Measurements from ENCODE around the gene CPO.

The CPO gene

GRCh38 chr2:206920951-206921350 is 18.4 kb upstream of the CPO start:
- TF ChIP-seq, protein P1, sequence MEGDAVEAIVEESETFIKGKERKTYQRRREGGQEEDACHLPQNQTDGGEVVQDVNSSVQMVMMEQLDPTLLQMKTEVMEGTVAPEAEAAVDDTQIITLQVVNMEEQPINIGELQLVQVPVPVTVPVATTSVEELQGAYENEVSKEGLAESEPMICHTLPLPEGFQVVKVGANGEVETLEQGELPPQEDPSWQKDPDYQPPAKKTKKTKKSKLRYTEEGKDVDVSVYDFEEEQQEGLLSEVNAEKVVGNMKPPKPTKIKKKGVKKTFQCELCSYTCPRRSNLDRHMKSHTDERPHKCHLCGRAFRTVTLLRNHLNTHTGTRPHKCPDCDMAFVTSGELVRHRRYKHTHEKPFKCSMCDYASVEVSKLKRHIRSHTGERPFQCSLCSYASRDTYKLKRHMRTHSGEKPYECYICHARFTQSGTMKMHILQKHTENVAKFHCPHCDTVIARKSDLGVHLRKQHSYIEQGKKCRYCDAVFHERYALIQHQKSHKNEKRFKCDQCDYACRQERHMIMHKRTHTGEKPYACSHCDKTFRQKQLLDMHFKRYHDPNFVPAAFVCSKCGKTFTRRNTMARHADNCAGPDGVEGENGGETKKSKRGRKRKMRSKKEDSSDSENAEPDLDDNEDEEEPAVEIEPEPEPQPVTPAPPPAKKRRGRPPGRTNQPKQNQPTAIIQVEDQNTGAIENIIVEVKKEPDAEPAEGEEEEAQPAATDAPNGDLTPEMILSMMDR (conservative IDR thresholded peaks at IDR 0.05; ENCODE audit: control insufficient read depth, insufficient read depth, low read depth, low read length), result no peak
- no peak overlapping the region for H3K4me3 ChIP-seq (ENCODE audit: control insufficient read depth, low read depth, low read length)
- peak; percentile 31 for DNase-seq (ENCODE audit: low read depth)

GRCh38 chr2:206921529-206921928 is 17.8 kb upstream of the CPO start:
- TF ChIP-seq, protein P1 (conservative IDR thresholded peaks at IDR 0.05; ENCODE audit: control insufficient read depth, insufficient read depth, low read depth, low read length), result no peak
- DNase-seq (ENCODE audit: low read depth), result no peak
- no peak overlapping the region for H3K4me3 ChIP-seq (ENCODE audit: control insufficient read depth, low read depth, low read length)

- DNase-seq (ENCODE audit: low read depth), result peak; percentile 36
- TF ChIP-seq, protein P1 (conservative IDR thresholded peaks at IDR 0.05; ENCODE audit: control insufficient read depth, insufficient read depth, low read depth, low read length), result no peak
- no peak overlapping the region for H3K4me3 ChIP-seq (ENCODE audit: control insufficient read depth, low read depth, low read length)
Observed at GRCh38 chr2:206935991-206936842, 3.1 kb upstream of the CPO start.

- no peak overlapping the region for H3K4me3 ChIP-seq (ENCODE audit: control insufficient read depth, low read depth, low read length)
- no peak for DNase-seq (ENCODE audit: low read depth)
- TF ChIP-seq, protein P1 (conservative IDR thresholded peaks at IDR 0.05; ENCODE audit: control insufficient read depth, insufficient read depth, low read depth, low read length), result no peak
Observed at GRCh38 chr2:206936843-206937230, 2.5 kb upstream of the CPO start.

DNA sequence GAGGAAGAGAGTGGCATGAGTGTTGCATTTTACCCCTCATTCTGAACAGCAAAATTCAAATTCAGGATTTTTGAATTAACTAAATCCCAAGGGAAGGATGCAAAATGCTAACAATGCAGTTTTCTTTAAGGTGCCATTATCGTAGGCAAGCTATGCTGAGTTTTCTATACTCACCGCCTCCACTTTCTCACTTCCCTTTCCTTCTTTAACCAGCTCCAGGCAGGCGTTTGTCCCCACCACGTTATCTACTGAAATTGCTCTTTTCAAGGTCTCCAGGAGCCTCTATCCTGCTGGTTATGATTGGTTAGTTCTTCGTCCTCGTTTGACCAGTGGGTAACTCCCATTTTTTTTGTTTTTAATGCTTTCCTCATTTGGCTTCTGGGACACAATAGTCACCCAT is 1.8 kb upstream of the CPO start:
- DNase-seq (ENCODE audit: low read depth), result no peak
- TF ChIP-seq, protein P1 (conservative IDR thresholded peaks at IDR 0.05; ENCODE audit: control insufficient read depth, insufficient read depth, low read depth, low read length), result no peak
- H3K4me3 ChIP-seq (ENCODE audit: control insufficient read depth, low read depth, low read length), result no peak overlapping the region

DNA sequence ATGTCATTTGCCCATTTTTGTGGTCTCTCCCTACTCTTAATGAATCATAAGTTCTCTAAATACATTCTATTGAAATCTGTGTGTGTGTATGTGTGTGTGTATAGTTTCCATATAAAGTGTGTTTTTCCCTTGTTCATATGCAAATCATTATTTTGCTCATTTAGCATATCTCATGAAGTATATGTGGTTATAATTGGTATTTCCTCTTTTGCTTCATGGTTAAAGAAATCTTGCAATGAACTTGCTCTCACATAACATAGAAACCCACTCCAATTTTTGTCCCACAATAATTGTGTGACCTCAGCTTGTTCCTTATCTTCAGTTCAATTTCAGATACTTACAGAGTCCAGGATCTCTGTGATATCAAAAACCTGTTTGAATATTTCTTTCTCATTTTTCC is 1.2 kb downstream of the CPO start:
- TF ChIP-seq, protein P1 (conservative IDR thresholded peaks at IDR 0.05; ENCODE audit: control insufficient read depth, insufficient read depth, low read depth, low read length), result no peak
- no peak for DNase-seq (ENCODE audit: low read depth)
- no peak overlapping the region for H3K4me3 ChIP-seq (ENCODE audit: control insufficient read depth, low read depth, low read length)

Data from fibroblast of mammary gland (primary cell).